Subcutaneous preadipocyte (primary cell): ENCODE data around the gene COG8. TPM values are rescaled to one million over a fixed set of nuclear protein-coding genes. Genes with fewer than 3 reads are reported as not detected.

Experiments used
- total RNA-seq: library from RNA; depleted of rRNA; stranded (reverse); fragments of >200 nt; gene quantifications from 2 replicates; pipeline ENCODE4 v1.2.3, GENCODE V29; 2012

Gene COG8
- total RNA-seq = 36.0 and 45.2 TPM in 2 replicates

DNA sequence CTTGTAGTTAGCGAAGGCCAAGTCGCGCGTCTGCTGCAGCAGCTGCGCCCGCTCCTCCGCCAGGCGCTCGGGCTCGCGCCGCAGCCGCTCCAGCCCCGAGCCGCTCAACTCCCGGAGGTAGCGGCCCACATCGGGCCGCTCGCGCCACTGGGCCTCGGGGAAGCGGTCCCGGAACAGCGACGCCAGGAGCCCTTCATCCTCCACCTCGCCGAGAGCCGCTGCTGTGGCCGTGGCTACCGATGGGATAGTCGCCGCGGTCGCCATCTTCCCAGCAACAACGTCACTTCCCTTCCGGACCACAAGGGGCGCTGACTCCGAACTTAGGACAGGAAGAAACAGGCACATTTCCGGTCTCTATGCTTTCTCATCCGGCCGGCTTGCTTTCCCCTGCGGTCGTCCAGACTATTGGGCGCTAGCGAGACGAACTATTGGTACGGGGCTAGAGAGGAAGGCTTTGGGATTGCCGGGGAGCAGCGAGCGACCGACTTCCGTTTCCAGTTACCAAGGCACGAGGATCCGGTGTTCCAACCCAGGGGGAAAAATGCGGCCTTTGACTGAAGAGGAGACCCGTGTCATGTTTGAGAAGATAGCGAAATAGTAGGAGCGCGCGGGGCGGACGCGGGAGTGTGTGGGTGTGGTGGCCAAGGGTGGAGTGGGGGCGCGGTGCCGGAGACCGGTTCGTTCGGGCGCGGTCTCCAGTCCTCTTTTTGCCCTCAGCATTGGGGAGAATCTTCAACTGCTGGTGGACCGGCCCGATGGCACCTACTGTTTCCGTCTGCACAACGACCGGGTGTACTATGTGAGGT, at the start of gene COG8, which contains the start of gene NIP7:
Gene COG8 (minus strand): TSS at position 276 of the 806 bp plus-strand sequence. CDS start 12 bp downstream, at position 264.
Gene NIP7 (plus strand): TSS at position 484 of the 806 bp plus-strand sequence. CDS start 58 bp downstream, at position 542.

DNA sequence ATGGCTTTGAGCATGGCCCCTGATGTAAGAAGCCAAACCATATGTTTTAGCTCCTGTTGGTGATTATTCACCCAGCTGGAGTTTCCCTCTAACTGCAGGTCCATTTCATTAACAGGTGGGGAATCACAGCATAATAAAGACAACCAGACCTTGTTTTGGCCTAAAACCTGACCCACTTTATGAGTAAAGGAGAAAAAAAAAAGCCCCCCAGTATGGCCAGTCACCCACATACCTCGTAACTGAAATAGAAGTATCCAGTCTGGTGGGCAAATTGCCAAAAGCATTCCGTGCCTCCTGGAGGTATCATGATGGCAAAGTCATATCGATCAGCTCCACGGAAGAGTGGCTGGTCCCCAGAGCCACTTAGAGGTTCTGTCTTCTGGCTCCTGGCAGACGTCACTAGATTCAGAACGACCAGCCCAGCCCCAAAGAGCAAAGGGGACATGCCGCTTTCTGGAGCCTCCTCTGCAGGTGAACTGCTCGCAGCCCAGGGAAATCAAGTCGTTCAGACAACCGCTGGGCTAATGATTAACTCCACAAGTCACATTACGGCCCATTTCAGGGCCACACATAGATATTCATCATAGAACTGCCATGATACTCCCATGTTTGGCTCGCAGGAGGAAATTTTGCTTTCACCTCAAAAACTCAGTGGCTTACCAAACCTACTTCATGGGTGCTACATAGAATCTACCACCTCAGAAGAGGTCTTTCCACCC, 12.1 kb upstream of the COG8 start, which contains the start of gene TMED6:
Gene TMED6 (minus strand): TSS at position 478 of the 719 bp plus-strand sequence. CDS start 33 bp downstream, at position 445.

DNA sequence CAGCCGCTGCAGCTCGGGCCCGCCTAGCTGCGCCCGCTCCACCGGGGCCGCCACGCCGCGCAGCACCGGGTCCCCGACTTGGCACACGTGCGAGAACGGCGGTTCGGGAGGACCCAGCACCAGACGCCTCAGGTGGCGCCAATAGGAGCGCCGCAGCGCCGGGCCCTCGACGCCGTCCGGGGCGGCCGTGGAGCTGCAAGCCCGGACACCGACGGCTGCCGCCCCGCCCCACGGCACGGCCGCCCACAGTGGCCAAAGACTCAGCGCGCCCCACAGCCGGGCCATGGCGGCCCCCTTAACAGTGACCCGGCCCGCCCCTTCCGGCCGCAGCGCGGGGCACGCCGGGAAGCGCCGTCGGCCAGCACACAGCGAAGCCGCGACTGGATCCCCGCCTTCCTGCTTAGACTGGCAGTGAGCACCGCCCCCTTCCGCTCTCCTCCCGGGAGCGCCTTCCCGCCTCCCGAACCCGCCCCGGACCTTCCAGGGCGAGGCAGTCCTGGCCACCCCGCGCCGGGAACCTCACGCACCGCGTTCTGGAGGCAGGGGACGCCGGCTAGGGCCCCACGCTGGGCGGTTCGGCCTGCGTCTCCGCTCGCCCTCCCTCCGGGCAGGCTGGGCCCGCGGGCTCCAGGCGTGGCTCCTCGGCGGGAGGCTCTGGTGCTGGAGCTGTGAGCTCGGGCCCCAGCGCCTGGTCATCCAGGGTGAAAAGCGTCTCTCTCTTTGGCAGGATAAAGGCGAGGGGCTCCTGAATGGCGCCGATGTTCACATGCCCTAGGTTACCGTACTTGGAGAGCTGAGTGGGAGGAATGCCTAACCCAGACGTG, 8.9 kb downstream of the COG8 start, which contains the start of gene PDF:
Gene PDF (minus strand): TSS at position 303 of the 824 bp plus-strand sequence. CDS start 18 bp downstream, at position 285.

DNA sequence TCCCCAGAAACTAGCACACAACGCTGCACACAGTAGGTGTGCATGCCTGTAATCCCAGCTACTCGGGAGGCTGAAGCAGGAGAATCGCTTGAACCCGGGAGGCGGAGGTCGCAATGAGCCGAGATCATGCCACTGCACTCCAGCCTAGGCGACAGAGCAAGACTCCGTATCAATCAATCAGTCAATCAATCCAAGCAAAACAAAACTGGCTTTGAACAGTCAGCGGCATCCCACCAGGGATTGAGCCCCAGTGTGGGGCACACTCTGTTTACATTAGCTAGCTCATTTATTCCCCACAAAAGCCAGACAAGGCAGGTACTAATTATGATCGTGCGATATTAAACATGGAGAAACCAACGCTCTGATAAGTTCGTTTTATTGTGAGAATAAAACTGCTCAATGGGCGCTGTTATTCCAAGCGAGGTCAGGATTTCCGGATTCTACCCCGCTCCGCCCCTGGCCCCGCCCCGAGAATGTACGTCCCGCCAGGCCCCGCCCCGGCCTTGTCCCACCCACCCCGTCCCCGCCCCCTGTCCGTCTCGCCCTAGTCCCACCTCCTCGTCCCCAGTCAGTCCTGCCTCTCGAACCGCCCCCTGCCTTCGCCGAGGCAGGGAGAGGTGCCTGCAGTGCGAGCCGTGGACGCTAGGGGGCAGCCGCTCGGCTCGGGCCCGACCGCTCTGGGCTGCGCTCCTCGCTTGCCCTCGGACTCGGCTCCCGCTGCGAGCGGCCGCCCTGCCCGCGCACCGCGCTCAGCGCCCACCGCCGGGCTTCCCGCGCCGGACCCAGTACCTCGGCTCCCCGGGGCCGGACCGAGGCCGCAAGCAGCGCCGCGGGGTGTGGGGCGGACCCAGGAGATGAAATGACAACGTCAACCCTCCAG, 28.5 kb downstream of the COG8 start, which contains the start of gene VPS4A:
Gene VPS4A (plus strand): TSS at position 698 of the 880 bp plus-strand sequence. CDS start 162 bp downstream, at position 860.

Other genes with a start within 250 kb of the COG8 start
- gene HAS3, start 233.9 kb downstream of the COG8 start, total RNA-seq = under 0.01 and 0.20 TPM in 2 replicates
- gene CHTF8, start 207.0 kb downstream of the COG8 start, total RNA-seq = 59.2 and 82.5 TPM in 2 replicates
- 16.2 and 21.9 TPM in 2 replicates for gene UTP4, start 206.9 kb downstream of the COG8 start, total RNA-seq
- gene SNTB2, start 152.4 kb downstream of the COG8 start, total RNA-seq = 27.9 and 47.3 TPM in 2 replicates
- 34.5 and 43.0 TPM in 2 replicates for gene VPS4A, start 28.2 kb downstream of the COG8 start, total RNA-seq
- gene PDF, start 9.0 kb downstream of the COG8 start, total RNA-seq = 11.8 and 15.2 TPM in 2 replicates
- 33.8 and 42.6 TPM in 2 replicates for gene NIP7, start 208 bp upstream of the COG8 start, total RNA-seq
- 0.37 TPM in 1 of 2 replicates, not detected in the other for gene TMED6, start 12.2 kb upstream of the COG8 start, total RNA-seq
- gene TERF2, start 46.4 kb upstream of the COG8 start, total RNA-seq = 10.7 and 16.2 TPM in 2 replicates
- gene CYB5B, start 85.1 kb upstream of the COG8 start, total RNA-seq = 83.0 and 125 TPM in 2 replicates
- gene NFAT5, start 226.4 kb upstream of the COG8 start, total RNA-seq = 20.2 and 27.6 TPM in 2 replicates